HG02588 (cell line): ENCODE data around the gene ADARB2.
"Not testable (repeated sequence)": the region's sequence is repeated elsewhere in the genome, so short reads cannot be mapped to it uniquely, and the experiment has no call there.

Experiments
- ATAC-seq: cut with Tn5 transposase; IDR thresholded peaks from one replicate; pipeline ENCODE4 v1.9.1; 2021; ENCODE audit warnings: mild to moderate bottlenecking, moderate library complexity; ENCODE audit not compliant: unreplicated experiment

The ADARB2 gene

DNA sequence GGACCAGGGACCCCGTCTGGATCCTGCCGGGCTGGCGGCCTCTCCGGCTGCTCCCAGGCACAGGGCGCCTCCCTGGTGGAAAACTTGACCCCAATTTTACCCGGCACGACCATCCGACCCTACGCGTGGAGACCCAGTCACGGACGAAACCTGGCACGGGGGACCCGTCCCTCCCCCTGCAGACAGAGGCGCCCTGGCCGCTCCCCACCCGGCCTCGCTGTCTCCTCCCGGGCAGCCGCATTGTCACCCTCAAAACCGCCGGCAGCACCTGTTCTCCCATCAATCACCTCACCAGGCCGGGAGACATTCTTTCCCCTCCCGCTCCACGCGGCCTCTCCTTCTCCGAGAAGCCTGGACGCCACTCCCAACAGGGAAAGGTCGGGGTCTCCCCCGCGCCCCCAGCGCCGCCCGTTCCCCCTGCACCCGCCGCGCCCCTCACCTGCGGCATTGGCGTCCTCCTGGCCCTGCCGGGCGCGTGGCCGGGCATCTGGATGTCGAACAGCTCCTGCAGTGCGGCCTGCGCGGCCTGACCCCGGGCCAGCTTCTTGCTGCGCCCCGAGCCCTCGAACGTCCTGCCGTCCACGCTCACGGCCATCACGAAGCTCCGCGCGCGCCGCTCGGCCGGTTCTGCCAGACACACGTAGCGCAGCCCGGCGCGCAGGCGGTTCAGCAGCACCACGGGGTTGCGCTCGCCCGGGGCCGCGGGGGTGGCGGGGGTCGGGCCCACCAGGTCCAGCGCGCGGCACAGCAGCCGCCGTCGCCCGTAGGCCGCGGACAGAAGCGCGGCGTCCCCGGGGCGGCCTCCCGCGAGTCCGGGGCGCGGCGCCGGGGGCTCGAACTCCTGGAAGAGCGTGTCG is 374.5 kb downstream of the ADARB2 start:
- no peak for ATAC-seq

- ATAC-seq = no peak
Observed at GRCh38 chr10:1361411-1362105, 375.8 kb downstream of the ADARB2 start.

DNA sequence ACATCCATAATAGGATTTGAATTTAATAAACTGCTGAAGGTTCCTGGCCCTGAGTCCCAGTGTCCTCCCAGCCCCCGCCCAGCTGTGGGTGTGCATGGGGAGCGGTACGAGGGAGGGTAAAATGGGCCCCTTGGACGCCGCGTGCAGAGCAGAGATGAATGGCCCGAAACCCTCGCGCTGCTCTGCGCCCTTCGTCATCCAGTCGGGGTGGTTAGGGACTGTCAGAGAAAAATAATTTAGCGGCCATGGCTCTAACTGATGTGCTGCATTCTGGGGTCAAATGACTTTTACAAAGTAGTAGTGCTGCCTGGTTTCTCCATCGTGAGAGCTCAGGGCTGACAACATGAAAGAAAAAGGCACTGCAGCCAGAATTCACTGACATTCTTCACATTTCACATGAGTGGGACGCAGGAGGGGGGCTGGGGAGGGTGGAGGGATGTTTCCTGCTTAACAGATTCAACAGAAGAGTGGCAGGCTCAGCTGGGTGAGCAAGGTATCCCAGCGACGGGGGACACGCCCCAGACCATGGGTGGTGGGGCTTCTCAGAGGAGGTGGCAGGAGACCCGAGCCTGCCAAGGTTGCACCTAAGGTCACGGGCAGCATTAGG is 376.7 kb downstream of the ADARB2 start:
- ATAC-seq = no peak

DNA sequence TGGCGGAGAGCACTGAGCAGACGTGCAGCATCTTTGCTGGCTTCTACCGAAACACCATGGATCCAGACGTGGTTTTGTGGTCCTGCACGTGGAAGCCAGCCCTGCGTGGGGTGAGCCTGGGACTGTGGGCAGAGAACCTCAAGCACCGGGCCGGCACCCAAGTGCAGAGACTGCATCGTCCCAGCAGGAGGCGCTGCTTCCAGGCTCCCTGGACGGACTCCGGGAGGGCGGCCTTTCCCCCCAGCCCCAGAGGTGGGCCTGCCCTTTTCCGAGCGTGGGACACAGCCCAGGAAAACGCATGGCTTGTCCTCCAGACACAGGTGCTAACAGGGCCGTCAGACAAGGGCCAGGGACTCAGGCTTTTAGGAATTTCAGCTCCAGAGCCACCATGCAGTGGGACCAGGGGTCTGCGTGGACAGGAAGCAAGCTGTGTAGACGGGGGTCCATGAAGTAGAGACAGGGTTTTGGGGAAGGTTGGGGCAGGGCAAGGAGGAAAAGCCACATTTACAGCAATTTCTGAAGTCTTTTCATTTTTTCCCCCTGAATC is 377.2 kb downstream of the ADARB2 start:
- no peak for ATAC-seq

DNA sequence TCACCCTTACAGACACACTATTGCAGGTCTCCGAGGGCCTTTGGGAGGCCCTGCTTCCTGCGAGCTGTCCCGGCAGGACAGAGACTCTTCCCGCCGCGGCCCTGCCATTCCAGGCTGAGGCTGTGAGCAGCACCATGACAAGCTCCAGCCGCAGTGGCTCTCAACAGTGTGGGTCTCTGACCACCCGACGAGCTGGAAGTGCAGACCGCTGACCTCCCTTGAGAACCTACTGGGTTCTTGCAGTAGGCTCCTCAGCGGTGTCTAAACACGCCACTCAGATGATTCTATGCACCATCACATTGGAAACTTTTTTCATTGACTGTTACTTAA is 377.7 kb downstream of the ADARB2 start:
- ATAC-seq = no peak

GRCh38 chr10:1358860-1359625 is 378.3 kb downstream of the ADARB2 start:
- no peak for ATAC-seq

DNA sequence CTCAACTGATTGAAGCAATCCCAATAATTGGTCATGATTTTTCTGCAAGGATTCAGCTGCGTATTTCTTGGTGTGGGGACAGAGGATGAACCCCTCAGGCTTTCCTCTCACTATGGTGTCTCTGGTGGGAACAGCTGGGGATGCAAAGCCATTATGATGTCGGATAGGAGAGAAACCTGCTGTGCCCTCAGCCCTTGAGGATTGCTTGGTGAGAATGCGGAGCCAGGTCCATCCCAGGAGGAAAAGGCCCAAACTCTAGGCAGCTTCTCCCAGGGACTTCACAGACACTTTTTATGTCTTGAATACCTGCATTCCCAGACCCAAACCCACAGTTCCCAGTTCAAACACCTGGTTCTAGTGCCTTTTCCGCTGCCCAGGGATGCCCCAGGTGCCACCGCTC is 379.2 kb downstream of the ADARB2 start:
- ATAC-seq = no peak

DNA sequence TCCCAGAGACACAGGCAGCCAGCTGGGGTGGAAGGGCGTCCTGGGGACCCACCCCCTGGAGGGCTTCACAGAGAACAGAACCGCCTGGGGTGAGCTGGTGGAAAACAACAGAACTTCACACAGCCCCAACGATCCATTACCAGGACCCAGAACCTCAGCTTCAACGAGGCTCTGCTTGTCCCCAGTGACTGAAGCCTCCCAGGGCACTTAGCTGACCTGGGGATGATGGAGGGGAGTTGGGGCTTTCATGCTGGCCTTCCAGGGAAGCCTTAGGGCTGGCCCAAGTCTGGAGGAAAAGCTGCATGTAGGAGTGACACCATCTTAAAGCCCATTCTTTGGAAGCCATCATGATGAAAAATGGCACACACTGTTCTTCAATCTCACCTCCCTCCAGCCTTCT is 381.0 kb downstream of the ADARB2 start:
- no peak for ATAC-seq

GRCh38 chr10:1354809-1355710 is 382.3 kb downstream of the ADARB2 start:
- ATAC-seq = no peak

DNA sequence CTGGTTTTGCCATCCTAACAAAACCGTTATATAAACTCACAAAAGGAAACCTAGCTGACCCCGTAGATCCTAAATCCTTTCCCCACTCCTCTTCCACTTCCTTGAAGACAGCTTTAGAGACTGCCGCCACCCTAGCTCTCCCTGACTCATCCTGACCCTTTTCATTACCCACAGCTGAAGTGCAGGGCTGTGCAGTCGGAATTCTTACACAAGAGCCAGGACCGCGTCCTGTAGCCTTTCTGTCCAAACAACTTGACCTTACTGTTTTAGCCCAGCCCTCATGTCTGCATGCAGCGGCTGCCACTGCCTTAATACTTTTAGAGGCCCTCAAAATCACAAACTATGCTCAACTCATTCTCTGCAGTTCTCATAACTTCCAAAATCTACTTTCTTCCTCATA is 385.0 kb downstream of the ADARB2 start:
- not testable (repeated sequence) for ATAC-seq

DNA sequence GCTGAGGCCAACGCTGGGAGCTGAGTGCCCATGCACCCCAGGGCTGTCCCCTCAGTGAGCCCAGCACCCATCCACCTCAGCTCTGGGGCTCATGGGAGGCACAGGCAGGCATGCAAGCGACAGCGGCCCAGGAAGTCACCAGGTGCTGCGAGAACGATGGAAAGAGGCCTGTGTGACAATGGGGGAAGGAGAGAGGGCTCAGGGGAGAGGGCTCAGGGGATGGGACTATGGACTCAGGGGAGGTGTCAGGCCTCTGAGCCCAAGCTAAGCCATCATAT is 388.6 kb downstream of the ADARB2 start:
- ATAC-seq = no peak

- ATAC-seq = no peak
Observed at GRCh38 chr10:1347962-1348772, 389.2 kb downstream of the ADARB2 start.

DNA sequence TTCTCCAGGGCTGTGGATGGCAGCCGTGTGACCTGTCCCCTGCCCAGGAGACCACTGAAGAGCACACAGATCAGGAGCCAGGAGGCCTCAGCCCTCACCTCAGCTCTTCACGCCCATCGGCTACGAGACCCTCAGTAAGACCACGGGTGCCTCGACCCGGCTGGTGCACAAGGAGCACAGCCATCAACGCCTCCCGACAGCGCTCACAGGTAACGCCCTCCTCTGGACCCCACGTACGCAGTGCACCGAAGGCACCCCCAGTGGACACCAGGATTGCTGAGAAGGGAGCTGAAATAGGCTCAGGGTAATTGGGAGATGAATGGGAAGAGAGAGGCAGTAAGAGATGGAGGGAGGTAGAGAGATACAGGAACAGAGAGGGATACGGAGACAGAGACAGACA is 389.8 kb downstream of the ADARB2 start:
- ATAC-seq = no peak

GRCh38 chr10:1346201-1346600 is 391.1 kb downstream of the ADARB2 start:
- no peak for ATAC-seq

- no peak for ATAC-seq
Observed at GRCh38 chr10:1345368-1345767, 392.0 kb downstream of the ADARB2 start.

DNA sequence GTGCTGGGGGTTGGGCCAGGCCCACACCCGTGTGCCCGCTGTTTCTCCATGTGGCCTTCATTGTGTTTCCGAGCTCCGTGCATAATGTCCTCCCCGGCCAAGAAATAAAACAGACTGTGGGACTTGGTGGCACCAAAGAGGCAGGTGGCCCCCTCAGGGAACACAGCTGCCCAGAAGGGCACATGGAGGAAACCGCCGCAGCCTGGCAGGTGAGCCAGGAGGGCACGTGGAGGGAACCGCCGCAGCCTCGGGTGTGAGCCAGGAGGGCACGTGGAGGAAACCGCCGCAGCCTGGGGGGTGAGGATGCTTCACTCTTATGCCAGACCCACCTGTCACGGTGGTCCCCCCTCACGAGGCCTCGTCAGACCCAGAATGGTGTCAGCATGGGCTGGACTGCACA is 392.5 kb downstream of the ADARB2 start:
- no peak for ATAC-seq

DNA sequence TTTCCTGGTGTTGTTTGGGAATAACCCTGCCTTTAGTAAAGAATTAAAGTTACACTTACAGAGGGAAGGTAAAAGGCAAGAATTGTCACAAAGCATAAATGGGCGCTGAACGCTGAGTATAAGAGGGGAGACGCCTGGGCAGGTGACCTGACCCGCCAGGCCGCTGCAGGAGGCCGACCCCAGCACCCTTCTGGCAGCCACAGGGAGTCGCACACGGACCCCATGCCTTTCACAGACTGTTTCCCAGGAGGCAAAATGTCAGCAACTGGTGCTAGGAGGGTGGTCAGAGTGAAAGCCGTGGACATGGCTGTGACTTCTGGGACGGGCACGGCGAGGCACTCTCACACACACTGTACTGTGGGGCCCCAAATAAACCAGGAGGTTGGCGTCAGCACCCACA is 392.9 kb downstream of the ADARB2 start:
- ATAC-seq = no peak

DNA sequence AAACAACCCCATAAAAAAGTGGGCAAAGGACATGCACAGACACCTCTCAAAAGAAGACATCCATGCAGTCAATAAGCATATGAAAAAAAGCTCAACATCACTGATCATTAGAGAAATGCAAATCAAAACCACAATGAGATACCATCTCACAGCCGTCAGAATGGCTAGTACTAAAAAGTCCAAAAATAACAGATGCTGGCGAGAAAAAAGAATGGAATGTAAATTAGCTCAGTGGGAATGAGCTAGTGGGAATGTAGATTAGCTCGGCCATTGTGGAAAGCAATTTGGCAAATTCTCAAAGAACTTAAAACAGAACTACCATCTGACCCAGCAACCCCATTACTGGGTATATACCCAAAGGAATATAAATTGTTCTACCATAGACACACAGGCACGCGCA is 394.1 kb downstream of the ADARB2 start:
- no peak for ATAC-seq

DNA sequence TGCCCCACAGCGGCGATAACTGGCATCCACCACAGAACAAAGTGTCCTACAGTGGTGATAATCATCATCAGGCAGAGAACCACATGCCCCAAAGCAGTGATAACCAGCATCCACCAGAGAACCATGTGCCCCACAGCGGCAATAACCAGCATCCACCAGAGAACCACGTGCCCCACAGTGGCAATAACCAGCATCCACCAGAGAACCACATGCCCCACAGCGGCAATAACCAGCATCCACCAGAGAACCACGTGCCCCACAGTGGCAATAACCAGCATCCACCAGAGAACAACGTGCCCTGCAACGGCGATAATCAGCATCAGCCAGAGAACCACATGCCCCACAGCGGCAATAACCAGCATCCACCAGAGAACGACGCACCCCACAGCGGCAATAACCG is 396.3 kb downstream of the ADARB2 start:
- not testable (repeated sequence) for ATAC-seq
